GM23338 (cell line): Measurements from ENCODE around the gene KCNJ3. TPM values are rescaled to one million over a fixed set of nuclear protein-coding genes. Genes with fewer than 3 reads are reported as not detected.

ENCODE experiments used
- ATAC-seq: fragments of 200-7000 bp; cut with Tn5 transposase; 3 replicates; pipeline ENCODE4 v1.9.1; 2020
- DNase-seq: peaks from one replicate; pipeline ENCODE4 v3.0.0-alpha.2; 2015; ENCODE audit warnings: low spot score
- H2AFZ ChIP-seq: fragments of 200-600 bp; sonication (generic); 2 replicates; pipeline ENCODE4 v1.8.0; 2016; ENCODE audit warnings: antibody characterized with exemption, mild to moderate bottlenecking, moderate library complexity
- H3F3A ChIP-seq: fragments of 200-600 bp; sonication (generic); replicated peaks from 2 replicates; pipeline ENCODE4 v1.8.0; 2017; ENCODE audit warnings: antibody characterized with exemption, mixed run types, low read depth
- H3K27ac ChIP-seq: fragments of 200-600 bp; sonication (generic); 2 replicates; pipeline ENCODE4 v1.6.1; 2016; ENCODE audit warnings: low read depth
- H3K27me3 ChIP-seq: fragments of 200-600 bp; sonication (generic); 2 replicates; pipeline ENCODE4 v1.8.0; 2016; ENCODE audit warnings: mild to moderate bottlenecking, mixed run types, moderate library complexity; ENCODE audit not compliant: insufficient read depth
- H3K36me3 ChIP-seq: fragments of 200-600 bp; sonication (generic); 2 replicates; pipeline ENCODE4 v1.8.0; 2016; ENCODE audit warnings: mild to moderate bottlenecking; ENCODE audit not compliant: insufficient read depth
- H3K4me1 ChIP-seq: fragments of 200-600 bp; sonication (generic); 2 replicates; pipeline ENCODE4 v1.8.0; 2016; ENCODE audit warnings: mild to moderate bottlenecking, moderate library complexity; ENCODE audit not compliant: insufficient read depth
- H3K4me2 ChIP-seq: fragments of 200-600 bp; sonication (generic); 2 replicates; pipeline ENCODE4 v1.7.1; 2017; ENCODE audit warnings: mixed run types
- H3K4me3 ChIP-seq: fragments of 200-600 bp; sonication (generic); 2 replicates; pipeline ENCODE4 v1.6.1; 2016; ENCODE audit warnings: mixed run types
- H3K79me2 ChIP-seq: fragments of 200-600 bp; sonication (generic); replicated peaks from 2 replicates; pipeline ENCODE4 v1.8.0; 2017; ENCODE audit warnings: mild to moderate bottlenecking; ENCODE audit not compliant: insufficient read depth
- H3K9me2 ChIP-seq: fragments of 200-600 bp; sonication (generic); 2 replicates; pipeline ENCODE4 v1.8.0; 2017; ENCODE audit not compliant: insufficient read depth
- H4K20me1 ChIP-seq: fragments of 200-600 bp; sonication (generic); replicated peaks from 2 replicates; pipeline ENCODE4 v1.8.0; 2017; ENCODE audit warnings: mild to moderate bottlenecking; ENCODE audit not compliant: insufficient read depth
- H3K27ac Mint-ChIP-seq: 2 replicates; pipeline ENCODE4 v1.8.0; 2020; ENCODE audit warnings: inconsistent platforms, mild to moderate bottlenecking, moderate library complexity, mixed read lengths
- H3K27me3 Mint-ChIP-seq: 3 replicates; pipeline ENCODE4 v1.8.0; 2022; ENCODE audit warnings: low read depth, mild to moderate bottlenecking, moderate library complexity, mixed read lengths, inconsistent platforms; ENCODE audit not compliant: insufficient read depth, poor library complexity
- H3K36me3 Mint-ChIP-seq: 3 replicates; pipeline ENCODE4 v1.8.0; 2021; ENCODE audit warnings: low read depth, mild to moderate bottlenecking, inconsistent platforms, moderate library complexity, mixed read lengths
- H3K4me1 Mint-ChIP-seq: 3 replicates; pipeline ENCODE4 v1.8.0; 2020; ENCODE audit warnings: mild to moderate bottlenecking, inconsistent platforms, mixed read lengths
- H3K4me3 Mint-ChIP-seq: 3 replicates; pipeline ENCODE4 v1.8.0; 2021; ENCODE audit warnings: moderate library complexity, mild to moderate bottlenecking, inconsistent platforms, mixed read lengths
- H3K9me3 Mint-ChIP-seq: 3 replicates; pipeline ENCODE4 v1.8.0; 2020; ENCODE audit warnings: moderate library complexity, mild to moderate bottlenecking, inconsistent platforms, mixed read lengths
- CREB1 ChIP-seq: fragments of 250-450 bp; sonication (Bioruptor Pico); IDR thresholded peaks from 2 replicates; pipeline ENCODE4 v1.5.0; 2020; ENCODE audit warnings: low read depth, mild to moderate bottlenecking, moderate library complexity
- CTCF ChIP-seq, 2 experiments: fragments of 200-600 bp in 1 of 2; sonication (generic) in 1 of 2; conservative IDR thresholded peaks; 2 replicates each; pipeline versions ENCODE4 v1.5.1 to v1.6.1; 2016 to 2017; ENCODE audit warnings: antibody characterized with exemption in 2 of 2, low read depth in 2 of 2, mild to moderate bottlenecking in 2 of 2, moderate library complexity in 1 of 2
- ETS1 ChIP-seq: IDR thresholded peaks from 2 replicates; pipeline ENCODE4 v1.6.1; 2016; ENCODE audit warnings: antibody characterized with exemption
- EZH2phosphoT487 ChIP-seq: fragments of 200-600 bp; sonication (generic); IDR thresholded peaks from one replicate; pipeline ENCODE4 v1.8.1; 2018; ENCODE audit warnings: antibody characterized with exemption; ENCODE audit not compliant: unreplicated experiment
- NANOG ChIP-seq: IDR thresholded peaks from 2 replicates; pipeline ENCODE4 v1.6.1; 2016; ENCODE audit warnings: antibody characterized with exemption, borderline replicate concordance
- POLR2AphosphoS5 ChIP-seq: IDR thresholded peaks from 2 replicates; pipeline ENCODE4 v1.6.1; 2016; ENCODE audit warnings: antibody characterized with exemption, low read depth
- REST ChIP-seq: IDR thresholded peaks from one replicate; pipeline ENCODE4 v1.6.1; 2018; ENCODE audit warnings: antibody characterized with exemption; ENCODE audit not compliant: unreplicated experiment
- STAT1 ChIP-seq: IDR thresholded peaks from one replicate; pipeline ENCODE4 v1.6.1; 2016; ENCODE audit warnings: antibody characterized with exemption; ENCODE audit not compliant: unreplicated experiment
- ZNF114 ChIP-seq: fragments of 250-450 bp; sonication (Bioruptor Pico); IDR thresholded peaks from 2 replicates; pipeline ENCODE4 v1.5.0; 2020; ENCODE audit warnings: mild to moderate bottlenecking, moderate library complexity
- ZNF331 ChIP-seq: fragments of 250-450 bp; sonication (Bioruptor Pico); IDR thresholded peaks from 2 replicates; pipeline ENCODE4 v1.5.0; 2020; ENCODE audit warnings: low read depth, mild to moderate bottlenecking, moderate library complexity
- ZNF462 ChIP-seq: fragments of 250-450 bp; sonication (Bioruptor Pico); IDR thresholded peaks from 2 replicates; pipeline ENCODE4 v1.5.0; 2020; ENCODE audit warnings: mild to moderate bottlenecking, moderate library complexity
- polyA plus RNA-seq: library from polyadenylated mRNA; unstranded; fragments of >200 nt; fragmentation: Nextera tagmentation; extraction: Ambion mirVana; gene quantifications from 2 replicates; pipeline ENCODE4 v1.2.1, GENCODE V29; 2016
- total RNA-seq: library from RNA; depleted of rRNA; stranded (reverse); fragments of >200 nt; shearing (Covaris generic); gene quantifications from 2 replicates; pipeline ENCODE4 v1.2.3, GENCODE V29; 2014

The KCNJ3 gene
- total and polyA plus RNA-seq, 2 experiments from 2014 or later, result 0.05 to 0.28 TPM

GRCh38 chr2:154795651-154796050, 97.2 kb downstream of the KCNJ3 start:
- no peaks in the 10 kb centered on the region for H3K36me3 ChIP-seq
- H3K9me2 ChIP-seq, result no peaks in the 10 kb centered on the region
- H3F3A ChIP-seq, result no peaks in the 10 kb centered on the region
- H3K27ac ChIP-seq, result no peak overlapping the region
- DNase-seq, result no peak
- H3K4me1 Mint-ChIP-seq, result peaks cover 9% of the 10 kb centered on the region
- H3K79me2 ChIP-seq, result no peaks in the 10 kb centered on the region
- H3K4me3 ChIP-seq, result no peak overlapping the region
- H3K27ac Mint-ChIP-seq, result no peak overlapping the region
- H3K4me2 ChIP-seq, result no peak overlapping the region
- no peaks in the 10 kb centered on the region for H4K20me1 ChIP-seq
- no peak overlapping the region for H2AFZ ChIP-seq
- no peaks in the 10 kb centered on the region for H3K9me3 Mint-ChIP-seq
- TF ChIP-seq REST (no peak), STAT1 (no peak), ETS1 (no peak), EZH2phosphoT487 (no peak), ZNF114 (CRISPR knock-in tag) (no peak), ZNF331 (CRISPR knock-in tag) (no peak), NANOG (no peak), CREB1 (no peak), CTCF (conservative IDR thresholded peaks at IDR 0.05; ENCODE audit: low read depth in 2 of 2) (no peak), ZNF462 (CRISPR knock-in tag) (no peak), POLR2AphosphoS5 (no peak)
- no peaks in the 10 kb centered on the region for H3K36me3 Mint-ChIP-seq
- ATAC-seq, result no peak
- no peaks in the 10 kb centered on the region for H3K27me3 Mint-ChIP-seq
- no peak overlapping the region for H3K4me3 Mint-ChIP-seq
- no peaks in the 10 kb centered on the region for H3K27me3 ChIP-seq
- H3K4me1 ChIP-seq, result no peaks in the 10 kb centered on the region
